Colon (tissue), 2 donors: Measurements from ENCODE around the gene KRTAP3-2.

ENCODE experiments used
- FAIRE-seq: peaks from 2 replicates; lab custom pipeline; 2012; peaks lifted over from hg19 to GRCh38; lab: Jason Lieb, UNC
- donor health status: control.
- donor health status: control.

KRTAP3-2 gene

GRCh38 chr17:40963838-40964237 lies 35.9 kb downstream of the KRTAP3-2 start:
- FAIRE-seq, result no peak

DNA sequence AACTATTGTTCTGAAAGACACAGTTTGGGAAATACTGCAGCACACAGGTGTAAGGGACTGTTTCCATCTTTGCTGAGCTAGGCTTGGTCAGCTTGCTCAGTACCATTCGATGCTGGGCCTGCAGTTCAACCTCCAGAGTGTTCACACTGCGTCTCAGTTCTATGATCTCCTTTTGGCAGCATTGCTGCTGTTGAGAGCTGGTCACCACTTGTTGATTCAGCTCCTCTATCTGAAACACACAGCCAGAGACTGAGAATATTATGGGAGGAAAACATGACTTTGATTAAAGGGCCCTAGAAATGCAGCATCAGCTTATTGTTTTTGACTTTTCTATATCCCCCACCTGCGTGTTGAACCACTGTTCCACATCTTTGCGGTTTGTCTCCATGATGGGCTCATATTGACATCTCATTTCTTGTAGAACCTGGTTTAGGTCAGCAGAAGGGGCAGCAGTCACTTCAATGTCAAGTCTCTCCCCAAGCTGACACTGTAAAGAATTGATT lies 37.6 kb downstream of the KRTAP3-2 start:
- no peak for FAIRE-seq

DNA sequence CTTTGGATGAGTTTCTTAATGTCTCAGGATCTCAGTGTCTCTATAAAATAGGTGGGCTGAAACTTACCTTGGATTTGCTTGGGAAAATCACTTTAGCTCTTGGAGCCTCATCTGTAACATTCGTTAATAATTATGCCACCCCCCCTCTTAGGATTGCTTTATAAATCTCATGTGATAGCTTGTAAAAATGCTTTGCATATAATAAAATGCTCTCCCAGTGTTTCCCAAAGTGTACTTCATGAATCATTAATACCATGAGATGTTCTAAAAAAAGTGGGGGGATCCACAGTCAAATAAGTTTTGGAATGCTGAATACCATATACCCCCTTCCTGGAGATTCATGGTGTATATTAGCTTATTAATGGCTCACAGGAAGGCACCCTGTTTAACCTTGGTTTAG lies 38.1 kb downstream of the KRTAP3-2 start:
- FAIRE-seq, result no peak

DNA sequence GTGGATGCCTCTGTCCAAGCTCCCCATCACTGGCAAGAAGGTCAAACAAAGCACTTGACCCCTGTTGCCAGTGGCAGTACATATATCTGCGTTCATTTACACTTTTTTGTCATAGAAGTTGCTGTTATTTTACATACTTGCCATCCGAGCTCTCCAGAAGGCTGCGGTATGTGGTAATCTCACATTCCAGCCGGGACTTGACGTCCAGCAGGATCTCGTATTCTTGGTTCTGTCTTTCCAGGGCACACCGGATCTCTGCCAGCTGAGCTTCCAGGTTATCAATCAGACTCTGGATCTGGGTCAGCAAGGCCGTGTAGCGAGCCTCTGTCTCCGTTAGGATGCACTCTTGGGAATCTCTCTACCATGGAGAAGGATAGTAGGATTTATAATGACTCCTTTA lies 39.6 kb downstream of the KRTAP3-2 start:
- FAIRE-seq, result no peak

GRCh38 chr17:40958086-40958953 lies 41.4 kb downstream of the KRTAP3-2 start:
- no peak for FAIRE-seq

- FAIRE-seq, result no peak
Measured at GRCh38 chr17:40956401-40957254, 43.1 kb downstream of the KRTAP3-2 start.

DNA sequence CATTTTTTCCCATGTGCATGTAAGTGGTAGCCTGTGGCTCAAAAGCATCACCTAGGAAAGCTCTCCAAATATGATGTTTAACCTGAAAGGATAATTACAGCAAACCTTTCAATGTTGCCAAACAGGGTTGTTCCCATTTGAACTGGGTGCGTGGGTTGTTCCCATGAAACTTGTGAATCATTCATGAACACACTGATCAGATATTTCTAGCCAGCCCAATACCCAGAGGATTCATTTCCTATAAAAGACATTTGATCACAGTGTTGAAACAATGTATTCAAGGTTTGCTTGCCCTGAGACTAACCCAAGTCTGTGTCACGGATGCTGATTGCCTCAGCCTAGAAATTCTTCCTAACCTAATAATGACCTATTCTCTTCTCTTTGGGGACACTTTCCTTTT lies 45.8 kb downstream of the KRTAP3-2 start:
- FAIRE-seq, result no peak

GRCh38 chr17:40952661-40953060 lies 47.0 kb downstream of the KRTAP3-2 start:
- no peak for FAIRE-seq

DNA sequence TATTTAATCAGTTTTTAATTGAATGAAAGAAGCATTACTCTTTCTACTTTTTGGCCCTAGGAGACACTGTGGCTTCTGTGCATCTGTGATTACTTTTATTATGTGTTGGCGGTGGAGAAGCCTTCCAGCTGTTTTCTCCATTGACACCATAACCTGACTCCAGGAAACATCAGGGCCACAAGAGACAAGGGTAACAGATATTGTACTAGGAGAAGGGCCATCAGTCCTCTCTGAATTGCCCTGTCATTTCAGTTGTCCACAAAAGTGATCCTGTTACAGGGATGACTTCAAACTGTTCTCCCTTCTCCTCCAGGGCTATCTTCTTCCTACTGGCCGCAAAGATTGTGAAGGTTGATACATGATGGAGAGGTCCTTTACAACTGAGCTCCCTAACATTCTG lies 47.6 kb downstream of the KRTAP3-2 start:
- FAIRE-seq, result no peak

DNA sequence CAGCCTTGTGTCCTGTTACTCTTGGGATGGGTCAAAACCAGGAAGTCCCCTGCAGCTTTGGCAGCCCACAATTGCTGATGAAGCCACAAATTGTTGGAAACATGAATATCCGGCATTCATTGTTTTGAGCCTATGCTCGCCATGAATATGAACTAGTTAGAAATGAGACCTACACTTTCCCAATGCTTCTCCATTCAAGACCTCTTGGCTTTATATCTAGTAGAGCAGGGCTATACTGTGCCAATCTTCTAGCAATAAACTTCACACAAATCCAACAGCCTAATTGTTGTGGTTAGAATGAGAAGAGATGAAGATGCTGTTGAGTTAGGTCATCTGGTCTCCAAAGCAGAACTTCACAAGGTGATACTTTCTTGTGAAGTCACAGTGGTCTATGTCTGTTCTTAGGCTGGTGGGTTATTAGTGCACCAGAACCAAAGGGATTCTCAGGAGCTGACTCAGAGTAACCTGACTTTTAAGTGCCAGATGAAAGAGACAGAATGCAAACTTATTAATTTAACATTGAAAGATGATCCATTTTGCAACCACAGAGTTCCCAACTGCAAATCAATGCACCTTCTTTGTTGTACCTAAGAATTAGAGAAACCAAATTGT lies 48.6 kb downstream of the KRTAP3-2 start:
- no peak for FAIRE-seq

GRCh38 chr17:40950176-40950575 lies 49.5 kb downstream of the KRTAP3-2 start:
- no peak for FAIRE-seq

DNA sequence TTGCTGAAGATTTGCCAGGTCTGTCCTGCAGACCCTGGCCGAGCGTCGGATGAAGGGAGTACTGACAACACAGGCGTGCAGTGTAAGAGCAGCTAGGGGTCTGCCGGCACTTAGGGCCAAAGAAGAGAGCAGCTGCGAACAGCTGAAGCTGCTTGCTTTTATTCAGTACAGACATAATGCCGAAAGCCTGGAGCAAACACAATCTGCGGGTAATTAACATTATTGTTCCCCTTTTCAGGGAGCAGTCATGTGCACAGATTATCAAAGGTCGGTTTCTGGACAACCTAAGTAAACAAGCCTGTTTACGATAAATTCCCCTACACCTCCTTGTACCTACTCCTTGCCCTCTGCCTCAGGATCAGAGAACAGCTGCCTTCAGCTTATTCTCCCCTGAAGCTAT lies 50.3 kb downstream of the KRTAP3-2 start:
- no peak for FAIRE-seq
